Astrocyte (in vitro differentiated cells and primary cell): ENCODE results near the gene MPC2. TPM values are rescaled to one million over a fixed set of nuclear protein-coding genes. Genes with fewer than 3 reads are reported as not detected.
A peak's percentile ranks its signal among the peaks of the same experiment; 100 is the strongest.

Experiments used
- DNase-seq: peaks from one replicate; pipeline ENCODE4 v3.0.0-alpha.2; 2010; ENCODE audit warnings: low read depth
- FAIRE-seq: peaks from 2 replicates; lab custom pipeline; 2011; peaks lifted over from hg19 to GRCh38; lab: Jason Lieb, UNC
- H2AFZ ChIP-seq: 2 replicates; pipeline ENCODE4 v1.6.0; 2012; ENCODE audit warnings: low read depth, low read length, inconsistent platforms
- H3K27ac ChIP-seq: 2 replicates; pipeline ENCODE4 v1.5.1; 2011; ENCODE audit warnings: low read depth, low read length, inconsistent platforms
- H3K27me3 ChIP-seq: 2 replicates; pipeline ENCODE4 v1.6.0; 2011; ENCODE audit warnings: low read length, inconsistent platforms; ENCODE audit not compliant: insufficient read depth
- H3K36me3 ChIP-seq: 2 replicates; pipeline ENCODE4 v1.5.1; 2011; ENCODE audit warnings: low read length, inconsistent platforms; ENCODE audit not compliant: insufficient read depth
- H3K4me1 ChIP-seq: 2 replicates; pipeline ENCODE4 v1.5.1; 2011; ENCODE audit warnings: low read length, inconsistent platforms; ENCODE audit not compliant: insufficient read depth
- H3K4me2 ChIP-seq: 2 replicates; pipeline ENCODE4 v1.6.0; 2012; ENCODE audit warnings: low read length, inconsistent platforms
- H3K4me3 ChIP-seq: 2 replicates; pipeline ENCODE4 v1.5.1; 2011; ENCODE audit warnings: low read depth, mild to moderate bottlenecking, low read length, inconsistent platforms; ENCODE audit not compliant: insufficient read depth
- H3K79me2 ChIP-seq: 2 replicates; pipeline ENCODE4 v1.6.0; 2012; ENCODE audit warnings: mild to moderate bottlenecking, low read length, inconsistent platforms; ENCODE audit not compliant: insufficient read depth
- H3K9ac ChIP-seq: 2 replicates; pipeline ENCODE4 v1.6.0; 2012; ENCODE audit warnings: mild to moderate bottlenecking, low read length, inconsistent platforms
- H3K9me3 ChIP-seq: 2 replicates; pipeline ENCODE4 v1.5.1; 2012; ENCODE audit warnings: low read depth, mild to moderate bottlenecking, low read length, inconsistent platforms; ENCODE audit not compliant: insufficient read depth
- H4K20me1 ChIP-seq: 2 replicates; pipeline ENCODE4 v1.6.0; 2012; ENCODE audit warnings: low read length, inconsistent platforms; ENCODE audit not compliant: insufficient read depth
- H3K27ac Mint-ChIP-seq: one replicate; pipeline ENCODE4 v1.8.0; 2021; ENCODE audit warnings: mild to moderate bottlenecking, mixed read lengths; ENCODE audit not compliant: unreplicated experiment
- H3K27me3 Mint-ChIP-seq: one replicate; pipeline ENCODE4 v1.8.0; 2021; ENCODE audit warnings: low read depth, mixed read lengths; ENCODE audit not compliant: unreplicated experiment
- H3K36me3 Mint-ChIP-seq: one replicate; pipeline ENCODE4 v1.8.0; 2021; ENCODE audit warnings: low read depth, mixed read lengths; ENCODE audit not compliant: unreplicated experiment
- H3K4me1 Mint-ChIP-seq: one replicate; pipeline ENCODE4 v1.8.0; 2021; ENCODE audit warnings: low read depth, mixed read lengths; ENCODE audit not compliant: unreplicated experiment
- H3K4me3 Mint-ChIP-seq: one replicate; pipeline ENCODE4 v1.8.0; 2021; ENCODE audit warnings: mild to moderate bottlenecking, moderate library complexity, mixed read lengths; ENCODE audit not compliant: unreplicated experiment
- H3K9me3 Mint-ChIP-seq: one replicate; pipeline ENCODE4 v1.8.0; 2021; ENCODE audit warnings: mild to moderate bottlenecking, mixed read lengths; ENCODE audit not compliant: unreplicated experiment
- CTCF ChIP-seq: IDR thresholded peaks from 2 replicates; pipeline ENCODE4 v1.5.1; 2011; ENCODE audit warnings: low read depth, mild to moderate bottlenecking, inconsistent platforms, low read length, moderate library complexity; ENCODE audit not compliant: insufficient read depth
- EZH2 ChIP-seq: IDR thresholded peaks from 2 replicates; pipeline ENCODE4 v1.6.1; 2012; ENCODE audit warnings: mild to moderate bottlenecking, low read length, inconsistent platforms; ENCODE audit not compliant: insufficient read depth
- total RNA-seq: library from RNA; stranded (reverse); gene quantifications from 2 replicates; pipeline ENCODE4 v1.2.1, GENCODE V29; 2021

Gene MPC2
- total RNA-seq, 1 donor from 2014 or later = 62.3 TPM

- no peak overlapping the region for H3K4me2 ChIP-seq
- H3K4me3 ChIP-seq = no peak overlapping the region
- no peak overlapping the region for H3K27ac ChIP-seq
- no peaks in the 10 kb centered on the region for H3K27me3 ChIP-seq
- no peaks in the 10 kb centered on the region for H3K9me3 ChIP-seq
- H3K36me3 Mint-ChIP-seq = peaks cover 12% of the 10 kb centered on the region
- peaks cover 3% of the 10 kb centered on the region for H3K4me1 ChIP-seq
- no peaks in the 10 kb centered on the region for H3K27me3 Mint-ChIP-seq
- H4K20me1 ChIP-seq = peaks cover 38% of the 10 kb centered on the region
- H3K4me1 Mint-ChIP-seq = peaks cover 9% of the 10 kb centered on the region
- H3K36me3 ChIP-seq = no peaks in the 10 kb centered on the region
- no peak overlapping the region for H3K9ac ChIP-seq
- H3K9me3 Mint-ChIP-seq = no peaks in the 10 kb centered on the region
- TF ChIP-seq EZH2 = no peak
- no peak for TF ChIP-seq CTCF
- H2AFZ ChIP-seq = no peak overlapping the region
- H3K27ac Mint-ChIP-seq = no peak overlapping the region
- FAIRE-seq (no peak), DNase-seq (no peak)
- peaks cover 37% of the 10 kb centered on the region for H3K79me2 ChIP-seq
- no peak overlapping the region for H3K4me3 Mint-ChIP-seq
These were observed 47.0 kb upstream of the MPC2 start for GRCh38 chr1:167983797-167984420.

- H2AFZ ChIP-seq = no peak overlapping the region
- H3K9me3 Mint-ChIP-seq = no peaks in the 10 kb centered on the region
- H3K4me3 Mint-ChIP-seq = no peak overlapping the region
- TF ChIP-seq CTCF (no peak), EZH2 (no peak)
- no peak overlapping the region for H3K4me2 ChIP-seq
- H3K27ac Mint-ChIP-seq = no peak overlapping the region
- H3K4me1 ChIP-seq = peaks cover under 1% of the 10 kb centered on the region
- no peaks in the 10 kb centered on the region for H3K9me3 ChIP-seq
- no peak overlapping the region for H3K27ac ChIP-seq
- H3K27me3 Mint-ChIP-seq = no peaks in the 10 kb centered on the region
- no peaks in the 10 kb centered on the region for H3K27me3 ChIP-seq
- no peaks in the 10 kb centered on the region for H3K36me3 ChIP-seq
- H3K36me3 Mint-ChIP-seq = peaks cover 20% of the 10 kb centered on the region
- peak; percentile 87 for DNase-seq
- no peak for FAIRE-seq
- H3K4me1 Mint-ChIP-seq = peaks cover 9% of the 10 kb centered on the region
- peaks cover 37% of the 10 kb centered on the region for H3K79me2 ChIP-seq
- H4K20me1 ChIP-seq = peaks cover 47% of the 10 kb centered on the region
- H3K9ac ChIP-seq = no peak overlapping the region
- H3K4me3 ChIP-seq = no peak overlapping the region
These were observed 45.1 kb upstream of the MPC2 start for GRCh38 chr1:167981933-167982332.

- Mint-ChIP-seq H3K4me3 (no peak overlapping the region), H3K9me3 (peaks cover 2% of the 10 kb centered on the region), H3K36me3 (peaks cover 21% of the 10 kb centered on the region), H3K27ac (no peak overlapping the region), H3K27me3 (no peaks in the 10 kb centered on the region), H3K4me1 (no peaks in the 10 kb centered on the region)
- Histone ChIP-seq H3K9ac (no peak overlapping the region), H3K36me3 (peaks cover 12% of the 10 kb centered on the region), H3K4me1 (no peaks in the 10 kb centered on the region), H3K9me3 (no peaks in the 10 kb centered on the region), H3K27ac (no peak overlapping the region), H2AFZ (no peak overlapping the region), H3K27me3 (no peaks in the 10 kb centered on the region), H3K79me2 (peaks cover 8% of the 10 kb centered on the region), H3K4me3 (no peak overlapping the region), H3K4me2 (no peak overlapping the region), H4K20me1 (peaks cover 33% of the 10 kb centered on the region)
- DNase-seq (no peak), FAIRE-seq (no peak)
- no peak for TF ChIP-seq CTCF
- TF ChIP-seq EZH2 = no peak
These were observed 40.4 kb upstream of the MPC2 start for GRCh38 chr1:167977245-167977644.
